ENCODE results near the gene SLC4A2.

DNA sequence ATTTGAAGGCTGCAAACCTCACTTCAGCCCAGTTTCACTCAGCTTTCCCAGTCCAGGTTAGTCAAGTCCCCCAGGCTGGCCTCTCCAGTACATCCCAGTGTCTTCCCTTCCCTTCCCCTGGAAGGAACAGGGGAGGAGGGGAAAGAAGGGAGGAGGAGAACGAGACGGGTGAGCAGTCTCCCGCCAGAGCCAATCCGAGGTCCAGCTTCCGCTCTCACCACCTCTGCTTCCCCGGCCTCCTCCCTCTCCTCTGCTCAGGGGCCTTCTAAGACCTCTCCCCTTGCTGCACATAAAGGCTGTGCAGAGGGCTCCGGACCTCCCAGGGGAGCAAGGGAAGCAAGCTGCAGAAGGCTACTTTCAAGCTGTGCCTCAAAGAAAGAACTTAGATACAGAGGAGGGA, 39.2 kb upstream of the SLC4A2 start:
- TF ChIP-seq, protein P1, sequence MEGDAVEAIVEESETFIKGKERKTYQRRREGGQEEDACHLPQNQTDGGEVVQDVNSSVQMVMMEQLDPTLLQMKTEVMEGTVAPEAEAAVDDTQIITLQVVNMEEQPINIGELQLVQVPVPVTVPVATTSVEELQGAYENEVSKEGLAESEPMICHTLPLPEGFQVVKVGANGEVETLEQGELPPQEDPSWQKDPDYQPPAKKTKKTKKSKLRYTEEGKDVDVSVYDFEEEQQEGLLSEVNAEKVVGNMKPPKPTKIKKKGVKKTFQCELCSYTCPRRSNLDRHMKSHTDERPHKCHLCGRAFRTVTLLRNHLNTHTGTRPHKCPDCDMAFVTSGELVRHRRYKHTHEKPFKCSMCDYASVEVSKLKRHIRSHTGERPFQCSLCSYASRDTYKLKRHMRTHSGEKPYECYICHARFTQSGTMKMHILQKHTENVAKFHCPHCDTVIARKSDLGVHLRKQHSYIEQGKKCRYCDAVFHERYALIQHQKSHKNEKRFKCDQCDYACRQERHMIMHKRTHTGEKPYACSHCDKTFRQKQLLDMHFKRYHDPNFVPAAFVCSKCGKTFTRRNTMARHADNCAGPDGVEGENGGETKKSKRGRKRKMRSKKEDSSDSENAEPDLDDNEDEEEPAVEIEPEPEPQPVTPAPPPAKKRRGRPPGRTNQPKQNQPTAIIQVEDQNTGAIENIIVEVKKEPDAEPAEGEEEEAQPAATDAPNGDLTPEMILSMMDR (IDR thresholded peaks at IDR 0.05), result no peak
- no peak for TF ChIP-seq POLR2A (IDR thresholded peaks at IDR 0.05)

All from right lobe of liver (tissue), 4 donors.